ENCODE results near the gene KLHL15.

- TF ChIP-seq, protein P1, sequence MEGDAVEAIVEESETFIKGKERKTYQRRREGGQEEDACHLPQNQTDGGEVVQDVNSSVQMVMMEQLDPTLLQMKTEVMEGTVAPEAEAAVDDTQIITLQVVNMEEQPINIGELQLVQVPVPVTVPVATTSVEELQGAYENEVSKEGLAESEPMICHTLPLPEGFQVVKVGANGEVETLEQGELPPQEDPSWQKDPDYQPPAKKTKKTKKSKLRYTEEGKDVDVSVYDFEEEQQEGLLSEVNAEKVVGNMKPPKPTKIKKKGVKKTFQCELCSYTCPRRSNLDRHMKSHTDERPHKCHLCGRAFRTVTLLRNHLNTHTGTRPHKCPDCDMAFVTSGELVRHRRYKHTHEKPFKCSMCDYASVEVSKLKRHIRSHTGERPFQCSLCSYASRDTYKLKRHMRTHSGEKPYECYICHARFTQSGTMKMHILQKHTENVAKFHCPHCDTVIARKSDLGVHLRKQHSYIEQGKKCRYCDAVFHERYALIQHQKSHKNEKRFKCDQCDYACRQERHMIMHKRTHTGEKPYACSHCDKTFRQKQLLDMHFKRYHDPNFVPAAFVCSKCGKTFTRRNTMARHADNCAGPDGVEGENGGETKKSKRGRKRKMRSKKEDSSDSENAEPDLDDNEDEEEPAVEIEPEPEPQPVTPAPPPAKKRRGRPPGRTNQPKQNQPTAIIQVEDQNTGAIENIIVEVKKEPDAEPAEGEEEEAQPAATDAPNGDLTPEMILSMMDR (IDR thresholded peaks at IDR 0.05): no peak
- no peak for TF ChIP-seq POLR2A (IDR thresholded peaks at IDR 0.05)
Measured at GRCh38 chrX:23959781-23960180, 67.2 kb downstream of the KLHL15 start.
